ENCODE results near the gene CLEC3B.
"Not testable (repeated sequence)": the region's sequence is repeated elsewhere in the genome, so short reads cannot be mapped to it uniquely, and the experiment has no call there.

The CLEC3B gene, protein sequence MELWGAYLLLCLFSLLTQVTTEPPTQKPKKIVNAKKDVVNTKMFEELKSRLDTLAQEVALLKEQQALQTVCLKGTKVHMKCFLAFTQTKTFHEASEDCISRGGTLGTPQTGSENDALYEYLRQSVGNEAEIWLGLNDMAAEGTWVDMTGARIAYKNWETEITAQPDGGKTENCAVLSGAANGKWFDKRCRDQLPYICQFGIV
- total RNA-seq, result 0 to 0.07 reads per million in 2 donors

DNA sequence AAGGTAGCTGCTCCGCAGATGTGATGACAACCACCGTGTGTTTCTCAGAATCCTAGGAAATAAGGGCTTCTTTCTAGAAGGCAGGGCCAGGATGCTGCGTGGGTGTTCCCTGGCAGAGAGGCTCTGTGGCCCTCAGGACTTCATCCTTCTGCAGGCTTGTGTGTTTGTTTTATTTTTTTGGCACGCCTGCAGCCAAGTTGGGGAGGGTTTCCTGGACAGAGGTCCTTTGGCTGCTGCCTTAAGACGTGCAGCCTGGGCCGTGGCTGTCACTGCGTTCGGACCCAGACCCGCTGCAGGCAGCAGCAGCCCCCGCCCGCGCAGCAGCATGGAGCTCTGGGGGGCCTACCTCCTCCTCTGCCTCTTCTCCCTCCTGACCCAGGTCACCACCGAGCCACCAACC, at the start of gene CLEC3B:
CLEC3B (plus strand) TSS at position 266 of the 400 bp plus-strand sequence; CDS start at position 326, 60 bp downstream.
- DNase-seq, result no peak

DNA sequence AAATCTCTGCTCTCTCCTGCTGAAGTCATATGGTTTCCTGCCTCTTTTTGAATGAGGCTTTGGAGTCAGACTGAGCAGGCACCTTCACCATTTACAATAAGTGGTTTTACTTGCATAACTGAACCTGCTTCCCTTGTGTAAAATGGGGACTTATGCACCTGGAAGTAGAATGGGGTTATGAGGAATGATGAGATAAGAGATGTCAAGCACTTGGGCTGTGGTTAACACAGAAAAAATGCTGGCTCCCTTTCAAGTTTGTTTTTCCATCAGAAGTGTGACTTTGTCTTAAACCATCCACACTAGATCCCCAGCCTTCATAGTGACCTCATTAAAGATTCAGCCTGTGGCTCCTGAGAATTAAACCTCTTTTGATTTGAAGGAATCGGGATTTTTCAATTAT, 44.9 kb upstream of the CLEC3B start:
- no peak for DNase-seq

DNA sequence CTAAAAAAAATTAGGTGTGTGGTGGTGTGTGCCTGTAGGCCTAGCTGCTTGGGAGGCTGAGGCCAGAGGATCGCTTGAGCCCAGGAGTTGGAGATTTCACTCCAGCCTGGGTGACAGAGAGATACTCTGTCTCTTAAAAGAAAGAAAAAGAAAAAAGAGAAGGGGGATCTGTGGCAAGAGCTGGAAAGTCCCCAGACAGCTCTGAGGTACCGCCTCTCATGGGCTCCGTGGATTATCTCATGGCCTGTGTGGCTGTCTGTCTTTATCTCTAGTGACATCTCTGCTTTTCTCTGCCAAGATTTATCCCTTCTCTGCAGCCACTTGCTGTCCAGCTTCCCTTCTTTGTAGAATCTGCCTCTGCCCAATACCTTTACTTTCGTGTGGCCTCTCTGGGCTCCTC, 44.4 kb upstream of the CLEC3B start:
- no peak for DNase-seq

DNA sequence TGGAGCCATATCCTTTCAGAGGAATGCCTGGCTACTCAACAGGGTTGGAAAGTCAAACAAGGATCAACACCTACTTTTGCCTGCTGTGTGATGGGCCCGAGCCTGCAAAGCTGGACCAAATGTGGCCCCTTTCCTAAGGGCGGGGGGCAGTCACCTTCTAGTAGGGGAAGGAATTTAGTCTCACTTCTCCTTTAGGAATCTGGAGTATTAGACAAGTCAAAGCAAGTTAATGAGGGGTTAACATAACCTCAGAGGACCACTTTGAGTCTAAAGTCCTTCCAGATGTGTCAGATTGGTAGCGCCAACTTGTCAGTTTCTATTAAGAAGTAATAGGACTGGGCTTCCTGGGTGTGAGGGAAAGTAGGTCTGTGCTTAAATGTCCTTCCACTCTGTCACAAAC, 43.3 kb upstream of the CLEC3B start:
- DNase-seq, result no peak

DNA sequence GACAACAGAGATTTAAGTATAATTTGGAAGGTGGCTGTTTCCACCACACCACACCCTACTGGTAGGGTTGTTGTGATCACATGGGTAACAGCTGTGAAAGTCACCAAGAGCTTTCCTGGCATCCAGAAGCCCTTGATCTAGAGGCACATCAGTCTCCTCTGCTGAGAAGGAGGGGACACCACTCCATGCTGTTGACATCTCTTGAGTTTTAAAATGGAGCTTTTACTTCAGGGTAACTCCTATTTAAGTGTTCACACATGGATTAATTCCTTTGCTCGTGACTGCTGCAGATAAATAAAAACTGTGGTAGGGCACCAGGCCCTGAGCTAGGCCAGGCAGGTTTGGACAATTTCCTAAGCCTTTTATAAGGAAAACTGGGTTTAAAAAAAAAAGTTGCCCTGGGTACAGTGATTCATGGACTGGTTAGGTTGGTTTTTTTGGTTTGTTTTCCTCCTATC, 42.6 kb upstream of the CLEC3B start:
- DNase-seq, result no peak

DNA sequence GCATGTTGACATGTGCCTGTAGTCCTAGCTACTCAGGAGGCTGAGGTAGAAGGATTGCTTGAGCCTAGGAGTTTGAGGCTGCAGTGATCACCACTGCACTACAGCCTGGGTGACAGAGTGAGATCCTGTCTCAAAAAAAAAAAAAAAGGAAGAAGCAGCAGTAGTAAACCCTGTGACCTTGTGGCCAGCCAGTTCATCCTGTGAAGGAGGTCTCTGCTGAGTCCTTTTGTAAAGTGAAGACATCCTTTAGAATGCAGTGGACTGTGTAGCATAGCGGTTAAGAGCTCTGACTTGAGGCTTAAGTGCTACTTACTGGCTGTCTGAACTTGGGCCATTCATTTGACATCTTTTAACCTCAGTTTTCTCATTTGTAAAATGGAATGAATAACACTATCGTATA, 41.8 kb upstream of the CLEC3B start:
- no peak for DNase-seq

DNA sequence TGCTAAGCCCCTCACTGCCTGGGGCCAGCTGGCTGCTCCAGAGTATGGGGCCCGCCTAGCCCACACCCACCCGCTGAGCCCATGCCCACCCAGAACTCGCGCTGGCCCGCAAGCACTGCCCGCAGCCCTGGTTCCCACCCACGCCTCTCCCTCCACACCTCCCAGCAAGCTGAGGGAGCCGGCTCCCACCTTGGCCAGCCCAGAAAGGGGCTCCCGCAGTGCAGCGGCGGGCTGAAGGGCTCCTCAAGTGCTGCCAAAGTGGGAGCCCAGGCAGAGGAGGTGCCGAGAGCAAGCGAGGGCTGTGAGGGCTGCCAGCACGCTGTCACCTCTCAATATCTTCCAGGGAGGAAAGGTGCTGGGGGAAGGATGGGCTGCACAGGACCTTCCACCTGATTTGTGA, 39.8 kb upstream of the CLEC3B start:
- not testable (repeated sequence) for DNase-seq

DNA sequence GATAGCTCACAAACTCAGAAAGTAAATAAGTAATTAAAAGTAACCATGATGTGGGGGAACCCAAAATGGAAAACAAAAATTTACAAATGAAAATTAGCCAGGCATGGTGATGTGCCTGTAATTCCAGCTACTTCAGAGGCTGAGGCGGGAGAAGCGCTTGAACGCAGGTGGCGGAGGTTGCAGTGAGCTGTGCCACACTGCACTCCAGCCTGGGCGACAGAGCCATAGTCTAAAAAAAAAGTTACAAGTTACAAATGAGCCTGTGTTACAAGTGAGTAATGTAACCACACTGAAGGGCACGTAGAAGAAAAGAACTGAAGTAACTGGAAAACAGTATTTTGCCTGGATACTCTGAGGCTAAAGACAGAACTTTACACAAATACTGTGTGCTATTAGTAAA, 38.8 kb upstream of the CLEC3B start:
- DNase-seq, result no peak

DNA sequence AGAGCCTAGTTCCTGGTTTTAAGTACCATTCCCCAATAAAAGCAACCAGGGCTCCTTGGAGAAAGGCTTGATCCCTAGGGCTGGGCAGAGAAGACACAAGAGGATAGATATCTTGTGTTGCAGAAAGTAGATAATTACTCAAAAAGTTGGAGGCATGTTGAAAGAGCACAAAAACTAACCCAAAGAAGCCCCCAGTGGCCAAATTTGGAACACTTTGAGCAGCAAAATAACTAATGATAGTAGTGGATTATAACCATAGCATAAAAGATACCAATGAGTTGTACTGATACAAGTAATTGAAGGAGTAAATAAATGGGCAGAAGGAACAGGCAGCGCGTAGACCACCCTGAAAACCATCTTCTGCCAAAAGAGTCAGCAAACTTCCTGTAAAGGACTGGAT, 38.0 kb upstream of the CLEC3B start:
- no peak for DNase-seq

DNA sequence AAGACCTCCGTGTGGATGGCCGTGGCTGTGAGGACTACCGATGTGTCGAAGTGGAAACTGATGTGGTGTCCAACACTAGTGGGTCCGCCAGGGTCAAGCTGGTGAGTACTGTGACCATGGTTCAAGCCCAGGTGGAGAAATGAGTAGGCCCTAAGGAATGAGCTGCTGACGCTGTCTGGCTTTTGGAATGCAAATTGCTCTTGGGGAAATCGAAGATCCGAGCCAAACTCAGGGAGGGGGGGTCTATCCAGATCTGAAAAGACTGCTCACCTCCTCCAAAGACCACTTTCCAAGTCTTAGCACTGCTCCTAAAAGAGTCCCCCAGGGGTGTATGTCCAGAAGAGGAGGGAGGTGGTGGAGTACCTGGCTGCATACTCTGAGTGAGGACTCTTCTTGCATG, 37.0 kb upstream of the CLEC3B start:
- no peak for DNase-seq

DNA sequence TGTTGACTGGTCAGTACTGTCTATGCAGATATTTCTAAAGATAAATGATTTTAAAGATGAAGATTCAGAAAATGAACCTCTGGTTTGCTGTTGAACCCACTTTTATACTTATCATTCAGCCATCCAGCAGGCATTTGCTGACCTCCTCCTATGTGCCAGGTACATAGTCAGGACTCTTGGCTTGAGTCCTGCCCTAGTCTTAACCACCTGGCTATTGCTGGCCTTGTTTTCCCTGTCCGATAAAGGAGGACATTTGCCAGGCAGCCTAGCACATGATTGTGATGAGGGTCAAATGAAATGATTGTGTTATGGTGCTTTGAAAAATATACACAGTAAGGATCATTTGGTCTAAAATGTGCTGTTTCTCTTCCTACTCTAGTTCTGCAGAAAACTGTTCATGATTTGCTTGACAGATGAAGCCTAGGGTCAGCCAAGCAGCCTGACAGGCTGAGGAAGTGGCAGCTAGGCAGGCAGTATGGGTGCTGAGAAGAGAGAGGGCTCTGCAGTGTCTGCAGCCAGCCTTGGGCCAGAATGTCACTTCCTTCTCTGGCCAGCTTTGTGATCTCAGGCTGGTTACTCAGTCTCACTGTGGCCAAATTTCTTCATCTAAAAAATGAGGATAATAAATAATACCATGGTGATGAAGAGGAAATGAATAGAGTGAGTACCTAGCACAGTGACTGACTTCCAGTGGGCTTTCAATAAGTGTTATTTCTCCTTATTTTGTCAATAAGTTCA, 36.3 kb upstream of the CLEC3B start:
- DNase-seq, result no peak

DNA sequence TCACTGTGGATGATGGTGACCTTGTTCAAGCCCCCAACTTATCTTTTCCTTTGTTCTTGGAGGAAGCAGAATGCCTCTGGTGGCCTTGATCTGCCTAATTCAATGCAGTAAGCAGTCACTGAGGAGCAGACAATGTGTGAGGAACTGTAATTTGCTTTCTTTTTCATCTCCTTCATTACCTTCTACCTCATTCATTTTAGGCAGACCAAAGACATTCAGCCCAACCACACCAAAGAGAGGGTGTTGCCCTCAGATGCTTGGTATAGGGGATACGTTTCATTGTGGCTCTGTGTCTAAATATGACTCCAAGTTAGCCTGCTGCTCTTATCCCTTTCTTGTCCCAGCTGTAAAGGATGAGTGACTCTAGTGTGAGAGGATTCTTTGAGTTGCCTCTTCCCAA, 34.8 kb upstream of the CLEC3B start:
- DNase-seq, result no peak

DNA sequence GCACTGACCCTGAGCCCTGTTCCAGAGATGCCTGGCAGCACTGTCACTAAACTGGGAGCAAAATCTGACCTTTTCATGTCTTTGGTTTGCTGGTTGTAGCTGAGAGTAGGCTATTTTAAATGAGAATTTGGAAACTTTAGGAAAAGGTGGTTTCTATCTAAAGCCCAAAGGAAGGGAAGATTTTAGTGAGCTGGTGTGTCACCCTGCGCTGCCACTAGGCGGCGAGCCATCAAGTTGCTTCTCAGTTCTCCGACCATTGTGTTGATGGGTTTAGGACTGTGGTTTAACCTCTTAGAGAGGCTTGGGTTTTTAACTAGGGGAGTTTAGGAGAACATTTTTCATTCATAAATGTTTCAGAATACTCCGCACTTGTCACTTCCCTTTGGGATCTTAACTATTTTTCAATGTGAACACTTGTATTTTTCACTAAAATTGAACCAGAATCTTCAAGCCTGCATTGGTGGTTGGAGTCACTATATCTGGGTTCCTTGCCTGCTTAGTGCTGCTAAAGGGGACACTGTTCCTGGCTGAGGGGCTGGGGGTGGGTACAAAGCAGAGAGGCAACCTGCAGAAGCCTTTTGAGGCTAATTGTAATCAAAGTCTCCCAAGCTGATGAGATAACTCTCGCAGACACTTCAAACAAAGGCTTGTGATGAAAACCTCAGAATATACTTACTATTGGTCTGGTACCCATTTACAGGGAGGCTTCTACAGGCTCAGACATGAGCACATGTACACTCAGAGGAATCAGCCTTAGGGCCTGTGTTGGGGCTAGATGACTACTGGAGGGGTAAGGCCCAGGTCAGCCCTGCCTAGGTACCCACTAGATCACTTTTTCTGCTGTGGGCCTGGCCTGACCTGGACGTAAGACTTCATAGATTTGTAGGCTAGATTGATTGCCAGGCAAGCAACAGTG, 33.3 kb upstream of the CLEC3B start:
- DNase-seq, result no peak

DNA sequence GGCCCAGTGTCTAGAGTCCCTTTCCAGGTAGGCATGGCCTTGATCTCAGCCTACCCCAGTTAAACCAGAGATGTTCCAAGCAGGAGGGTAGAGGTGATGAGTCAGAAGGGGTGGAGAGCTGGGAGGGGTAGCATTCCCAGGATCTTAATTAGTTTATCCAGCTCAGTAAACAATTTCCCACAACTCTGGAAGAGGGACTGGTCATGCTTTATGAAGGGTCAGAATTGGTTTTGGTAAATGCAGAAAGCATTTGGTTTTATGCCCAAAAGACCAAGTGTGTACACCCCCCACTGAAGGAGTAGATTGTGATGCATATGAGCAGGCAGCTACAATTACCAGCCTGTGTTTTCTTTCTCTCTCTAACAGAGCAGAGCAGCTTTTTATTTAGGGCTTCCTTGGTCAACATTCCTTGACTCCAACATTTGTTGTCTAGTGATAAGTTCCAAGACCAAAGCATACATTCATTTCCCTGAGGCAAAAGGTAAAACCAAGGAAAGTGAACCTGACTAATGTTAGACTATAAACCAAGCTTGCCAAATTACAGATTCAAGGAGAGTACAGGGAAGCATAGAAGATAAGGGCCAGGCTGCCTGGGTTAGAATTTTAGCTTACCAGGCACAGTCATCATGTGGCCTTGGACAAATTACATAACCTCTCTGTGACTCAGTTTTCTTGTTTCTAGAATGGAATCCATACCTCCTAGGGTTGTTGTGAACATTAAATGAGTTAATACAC, 32.5 kb upstream of the CLEC3B start:
- DNase-seq, result no peak

DNA sequence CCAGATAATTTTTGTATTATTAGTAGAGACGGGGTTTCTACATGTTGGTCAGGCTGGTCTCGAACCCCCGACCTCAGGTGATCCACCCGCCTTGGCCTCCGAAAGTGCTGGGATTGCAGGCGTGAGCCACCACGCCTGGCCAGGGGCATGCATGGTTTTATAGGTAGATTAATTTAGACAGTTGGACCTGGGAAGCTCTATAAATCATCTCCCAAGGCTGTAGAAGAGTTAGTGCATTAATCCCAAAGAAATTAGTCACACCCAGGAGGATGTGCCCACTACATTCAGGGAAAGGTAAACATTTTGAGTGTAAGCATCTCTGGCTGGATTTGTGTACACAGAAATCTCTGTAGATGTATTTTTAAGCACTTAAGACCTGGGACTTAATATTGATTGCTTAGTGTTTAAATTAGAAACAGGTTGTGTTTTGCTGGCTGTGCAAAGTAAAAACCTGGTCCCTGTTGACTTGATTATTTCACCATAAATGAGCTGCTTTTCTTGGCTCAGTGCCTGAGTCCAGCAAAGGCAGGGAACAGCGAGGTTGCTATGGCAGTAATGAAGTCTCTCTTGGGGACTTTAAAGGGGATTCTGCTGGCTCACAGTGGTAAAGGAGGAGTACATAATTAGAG, 30.8 kb upstream of the CLEC3B start:
- DNase-seq, result no peak

DNA sequence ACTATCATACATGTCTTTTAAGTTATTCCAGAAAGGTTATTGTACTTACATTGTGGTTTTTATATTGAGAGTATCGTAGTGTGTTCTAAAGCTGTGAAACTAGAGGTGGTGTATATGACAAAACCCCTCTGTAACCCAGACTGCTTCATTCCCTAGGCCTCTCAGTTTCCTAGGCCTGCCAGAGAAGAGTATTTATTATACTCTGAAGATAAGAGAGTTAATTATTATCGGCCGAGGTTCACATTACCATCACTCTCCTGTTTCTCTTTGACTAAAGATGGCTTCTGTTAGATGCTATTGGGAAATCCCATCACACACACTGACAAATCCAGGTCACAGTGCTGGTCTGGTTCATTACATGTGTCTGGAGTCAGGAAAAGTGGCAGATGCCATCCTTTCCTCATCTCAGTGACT, 29.5 kb upstream of the CLEC3B start:
- no peak for DNase-seq

DNA sequence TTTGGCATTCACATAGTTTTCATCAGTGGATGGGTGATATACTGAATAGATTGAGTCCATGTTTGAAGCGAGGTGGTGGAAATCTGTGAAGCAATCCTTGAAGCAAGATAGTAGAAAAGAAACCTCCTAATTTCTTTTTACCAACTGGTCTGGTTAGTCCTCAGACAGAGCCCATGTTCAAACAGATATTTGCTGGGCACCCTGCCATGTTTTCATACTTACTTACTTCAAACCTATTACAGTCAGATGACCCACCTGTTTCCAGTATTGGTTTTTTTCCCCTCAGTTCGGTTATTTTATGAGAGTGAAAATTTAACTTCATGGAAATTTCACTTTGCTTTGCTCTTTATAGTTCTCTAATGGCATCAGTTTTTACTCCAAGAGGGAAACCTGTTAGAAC, 26.3 kb upstream of the CLEC3B start:
- DNase-seq, result no peak

DNA sequence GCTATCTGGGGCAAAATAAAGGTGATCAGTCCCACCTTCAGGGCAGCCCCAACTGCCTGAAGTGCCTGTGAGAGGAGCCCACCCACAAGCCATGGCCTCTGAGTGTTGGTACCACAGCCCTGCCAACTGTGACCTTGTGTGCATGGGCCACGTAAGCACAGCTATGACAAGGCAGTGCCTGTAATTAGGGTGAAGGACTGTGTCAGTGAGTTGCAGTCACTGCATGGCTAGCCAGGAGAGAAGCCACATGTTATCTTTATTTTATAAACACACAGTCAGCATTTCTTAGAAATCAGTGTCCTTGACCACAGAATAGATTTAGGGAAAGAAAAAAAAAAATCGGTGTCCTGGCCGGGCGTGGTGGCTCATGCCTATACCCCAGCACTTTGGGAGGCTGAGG, 25.3 kb upstream of the CLEC3B start:
- DNase-seq, result no peak

DNA sequence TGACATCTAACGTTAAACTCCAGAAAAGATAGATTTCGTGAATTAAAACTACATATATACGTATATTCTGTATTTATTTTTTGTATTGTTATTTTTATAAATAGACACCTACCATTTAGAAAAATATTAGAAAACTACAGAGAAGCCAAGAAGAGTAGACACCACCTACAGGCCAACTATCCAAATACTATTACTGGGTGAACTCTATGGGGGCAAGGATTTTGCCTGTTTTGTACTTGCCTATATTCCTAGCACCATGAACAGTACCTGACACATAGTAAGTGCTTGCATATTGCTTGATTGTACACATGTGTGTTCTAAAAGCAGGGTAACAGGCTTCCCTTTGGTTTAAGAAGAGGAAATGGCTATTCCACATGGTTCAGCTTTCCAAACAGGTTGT, 24.4 kb upstream of the CLEC3B start:
- DNase-seq, result no peak

DNA sequence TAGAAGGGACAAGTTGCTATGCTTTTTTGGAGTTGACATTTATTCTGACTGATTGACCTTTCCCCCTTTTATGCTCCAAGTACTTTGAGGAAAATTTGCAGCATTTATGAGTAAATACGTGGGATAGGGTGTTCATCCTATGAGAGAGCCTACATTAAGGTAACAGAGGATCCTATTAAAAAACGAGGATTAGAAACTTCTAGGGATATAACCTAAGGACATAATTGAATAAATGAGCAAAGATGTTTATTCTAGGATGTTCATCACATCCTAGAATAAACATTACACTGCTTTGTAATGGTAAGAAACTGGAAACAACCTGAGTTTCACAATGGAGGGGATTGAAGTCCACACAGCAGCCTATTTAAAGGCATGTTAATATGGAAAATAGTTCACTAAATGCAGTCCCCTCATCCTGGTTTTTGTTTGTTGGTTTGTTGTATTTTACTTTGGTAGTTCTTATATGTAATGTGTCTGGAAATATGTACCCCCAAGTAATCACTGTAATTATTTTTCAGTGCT, 23.9 kb upstream of the CLEC3B start:
- DNase-seq, result no peak

DNA sequence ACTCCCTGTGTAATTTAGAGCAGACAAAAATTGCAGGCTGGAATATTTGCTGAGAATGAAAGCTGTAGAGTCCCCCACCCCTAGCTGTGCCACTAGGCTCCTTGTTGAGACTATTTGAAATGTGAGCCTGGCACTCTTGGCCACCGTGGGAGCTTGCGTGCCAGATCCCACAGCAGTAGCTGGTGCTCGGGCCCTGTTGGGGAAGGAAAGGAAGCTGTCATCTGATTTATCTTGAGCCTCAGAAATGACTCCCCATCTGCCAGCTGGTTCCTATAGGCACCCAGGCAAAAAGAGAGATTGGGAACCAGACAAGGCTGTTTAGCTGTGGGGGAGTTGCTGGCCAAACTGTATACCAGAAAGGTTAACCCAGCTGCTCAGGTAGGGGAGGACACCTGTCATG, 23.4 kb upstream of the CLEC3B start:
- no peak for DNase-seq

DNA sequence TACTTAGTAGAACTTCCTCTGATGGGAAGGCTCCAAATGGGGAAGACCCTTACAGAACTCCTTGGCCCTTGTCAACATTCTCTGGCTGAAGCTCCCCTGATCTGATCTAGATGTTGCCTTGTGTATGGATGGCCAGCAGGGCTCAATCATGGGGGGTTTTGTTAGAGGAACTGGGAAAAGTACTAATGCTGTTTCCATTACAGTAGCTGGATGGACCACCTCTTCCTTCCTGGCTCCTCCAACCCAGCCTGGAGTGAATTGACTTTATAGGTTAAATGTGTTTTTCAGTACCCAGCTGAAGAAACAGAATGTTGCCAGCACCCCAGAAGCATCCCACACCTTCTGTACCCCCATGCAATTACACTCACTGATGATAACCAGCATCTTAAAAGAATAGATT, 22.7 kb upstream of the CLEC3B start:
- no peak for DNase-seq
